Mesenchymal stem cell (in vitro differentiated cells and primary cell): ENCODE data around the gene TOMM20.
A peak's percentile ranks its signal among the peaks of the same experiment; 100 is the strongest.
"Not testable (repeated sequence)": the region's sequence is repeated elsewhere in the genome, so short reads cannot be mapped to it uniquely, and the experiment has no call there.

Experiments
- DNase-seq: peaks from one replicate; pipeline ENCODE4 v3.0.0-alpha.2; 2013
- H2AFZ ChIP-seq: one replicate; pipeline ENCODE4 v1.6.1; 2013; ENCODE audit warnings: low read depth, mild to moderate bottlenecking, control low read depth, inconsistent platforms, low read length, moderate library complexity
- H2AK5ac ChIP-seq: 2 replicates; pipeline ENCODE4 v1.6.1; 2013; ENCODE audit warnings: low read length, moderate library complexity, mild to moderate bottlenecking, inconsistent platforms; ENCODE audit not compliant: severe bottlenecking
- H2BK120ac ChIP-seq: one replicate; pipeline ENCODE4 v1.6.1; 2013; ENCODE audit warnings: low read depth, mild to moderate bottlenecking, inconsistent platforms, low read length, moderate library complexity
- H2BK12ac ChIP-seq, 2 experiments: one replicate each; pipeline ENCODE4 v1.6.1; 2013; ENCODE audit warnings: inconsistent platforms in 2 of 2, low read length in 2 of 2, mild to moderate bottlenecking in 2 of 2, moderate library complexity in 2 of 2, control low read depth in 1 of 2
- H2BK15ac ChIP-seq: one replicate; pipeline ENCODE4 v1.6.1; 2013; ENCODE audit warnings: mild to moderate bottlenecking, low read depth, inconsistent platforms; ENCODE audit not compliant: poor library complexity, severe bottlenecking
- H2BK5ac ChIP-seq: 2 replicates; pipeline ENCODE4 v1.6.1; 2013; ENCODE audit warnings: low read depth, mild to moderate bottlenecking, low read length, control low read depth, inconsistent platforms; ENCODE audit not compliant: poor library complexity, severe bottlenecking
- H3K14ac ChIP-seq, 2 experiments: one replicate each; pipeline ENCODE4 v1.6.1; 2013; ENCODE audit warnings: inconsistent platforms in 2 of 2, low read length in 2 of 2, control low read depth in 1 of 2, mild to moderate bottlenecking in 1 of 2, moderate library complexity in 1 of 2
- H3K18ac ChIP-seq, 2 experiments: one replicate each; pipeline ENCODE4 v1.6.1; 2013; ENCODE audit warnings: inconsistent platforms in 2 of 2, low read length in 2 of 2, control low read depth in 1 of 2, low read depth in 1 of 2, mild to moderate bottlenecking in 1 of 2
- H3K23ac ChIP-seq, 2 experiments: one replicate each; pipeline ENCODE4 v1.6.1; 2013; ENCODE audit warnings: inconsistent platforms in 2 of 2, low read length in 2 of 2, mild to moderate bottlenecking in 2 of 2, moderate library complexity in 2 of 2, control low read depth in 1 of 2
- H3K27ac ChIP-seq: 2 replicates; pipeline ENCODE4 v1.5.1; 2013; ENCODE audit warnings: mild to moderate bottlenecking, moderate library complexity, low read length, control low read depth, inconsistent platforms; ENCODE audit not compliant: poor library complexity, severe bottlenecking
- H3K27me3 ChIP-seq, 2 experiments: 2 replicates each; pipeline versions ENCODE4 v1.6.1 to v1.7.0; 2013; ENCODE audit warnings: low read length in 2 of 2, mild to moderate bottlenecking in 2 of 2, moderate library complexity in 2 of 2, control low read depth in 1 of 2, inconsistent platforms in 1 of 2; ENCODE audit not compliant: control insufficient read depth in 1 of 2, insufficient read depth in 1 of 2
- H3K36me3 ChIP-seq, 2 experiments: 2 replicates each; pipeline versions ENCODE4 v1.6.1 to v1.7.0; 2013; ENCODE audit warnings: low read length in 2 of 2, control low read depth in 1 of 2, inconsistent platforms in 1 of 2, low read depth in 1 of 2, mild to moderate bottlenecking in 1 of 2; ENCODE audit not compliant: insufficient read depth in 2 of 2, control insufficient read depth in 1 of 2
- H3K4ac ChIP-seq, 2 experiments: one replicate each; pipeline ENCODE4 v1.6.1; 2013; ENCODE audit warnings: inconsistent platforms in 2 of 2, low read length in 2 of 2, mild to moderate bottlenecking in 2 of 2, moderate library complexity in 2 of 2, control low read depth in 1 of 2, low read depth in 1 of 2
- H3K4me1 ChIP-seq: 2 replicates; pipeline ENCODE4 v1.6.1; 2013; ENCODE audit warnings: low read depth, low read length, control low read depth; ENCODE audit not compliant: control insufficient read depth, insufficient read depth
- H3K4me2 ChIP-seq: 2 replicates; pipeline ENCODE4 v1.6.1; 2013; ENCODE audit warnings: low read length, mild to moderate bottlenecking, inconsistent platforms; ENCODE audit not compliant: poor library complexity, severe bottlenecking
- H3K4me3 ChIP-seq, 2 experiments: 2 replicates each; pipeline versions ENCODE4 v1.5.1 to v1.7.0; 2013; ENCODE audit warnings: low read length in 2 of 2, mild to moderate bottlenecking in 2 of 2, control low read depth in 1 of 2, low read depth in 1 of 2; ENCODE audit not compliant: insufficient read depth in 1 of 2
- H3K79me1 ChIP-seq: replicated peaks from 2 replicates; pipeline ENCODE4 v1.6.1; 2013; ENCODE audit warnings: mild to moderate bottlenecking, control low read depth, low read length, inconsistent platforms; ENCODE audit not compliant: poor library complexity, severe bottlenecking
- H3K9ac ChIP-seq: 2 replicates; pipeline ENCODE4 v1.7.0; 2013; ENCODE audit warnings: mild to moderate bottlenecking, low read length, moderate library complexity
- H3K9me3 ChIP-seq: 2 replicates; pipeline ENCODE4 v1.7.0; 2013; ENCODE audit warnings: mild to moderate bottlenecking, low read length; ENCODE audit not compliant: control insufficient read depth
- H4K8ac ChIP-seq: one replicate; pipeline ENCODE4 v1.6.1; 2013; ENCODE audit warnings: inconsistent platforms, mild to moderate bottlenecking, low read length, moderate library complexity
- H4K91ac ChIP-seq: one replicate; pipeline ENCODE4 v1.6.1; 2013; ENCODE audit warnings: mild to moderate bottlenecking, low read length, inconsistent platforms
- WGBS: methylation state at CpG from one replicate; pipeline ENCODE4 v1.1.7; 2013; ENCODE audit warnings: mixed read lengths; 5-methylcytosine and 5-hydroxymethylcytosine counted together

TOMM20 gene

GRCh38 chr1:235091319-235092044 lies 37.2 kb downstream of the TOMM20 start:
- peaks cover 14% of the 10 kb centered on the region for H3K4me1 ChIP-seq
- WGBS: 97% methylated on average over 20 of the region's 20 CpGs
- not testable (repeated sequence) for H4K91ac ChIP-seq, H3K4me2 ChIP-seq, H3K23ac ChIP-seq, DNase-seq, H2BK120ac ChIP-seq, H2BK5ac ChIP-seq, H3K9ac ChIP-seq, H3K4ac ChIP-seq, H3K4me3 ChIP-seq, H3K27me3 ChIP-seq, H2BK15ac ChIP-seq, H3K27ac ChIP-seq, H3K79me1 ChIP-seq, H4K8ac ChIP-seq, H3K9me3 ChIP-seq, H3K14ac ChIP-seq, H3K36me3 ChIP-seq, H2AFZ ChIP-seq
- peak overlapping the region; percentile 69 for H2AK5ac ChIP-seq
- H2BK12ac ChIP-seq: peak overlapping the region in 1 of 2 experiments; percentile 65
- peak overlapping the region in 1 of 2 experiments; percentile 64 for H3K18ac ChIP-seq

GRCh38 chr1:235090406-235091069 lies 38.1 kb downstream of the TOMM20 start:
- Histone ChIP-seq H2BK12ac (peak overlapping the region in 1 of 2 experiments; percentile 81), H2BK120ac (no peak overlapping the region), H3K4me1 (peaks cover 14% of the 10 kb centered on the region), H3K9me3 (no peaks in the 10 kb centered on the region), H3K9ac (no peak overlapping the region), H2BK15ac (no peak overlapping the region), H2BK5ac (no peak overlapping the region), H4K91ac (peak overlapping the region; percentile 18), H2AK5ac (no peak overlapping the region), H3K14ac (peak overlapping the region in 1 of 2 experiments; percentile 5), H4K8ac (no peak overlapping the region), H3K27me3 (no peaks in the 10 kb centered on the region), H3K79me1 (no peaks in the 10 kb centered on the region), H3K18ac (peak overlapping the region; percentile 23 to 64), H3K27ac (peak overlapping the region; percentile 76), H3K4me3 (no peak overlapping the region), H3K4me2 (peak overlapping the region; percentile 13), H3K4ac (no peak overlapping the region), H2AFZ (no peak overlapping the region), H3K36me3 (no peaks in the 10 kb centered on the region), H3K23ac (no peak overlapping the region)
- WGBS: 60% methylated on average over 20 of the region's 20 CpGs
- DNase-seq: peak; percentile 38

- H3K9me3 ChIP-seq: no peaks in the 10 kb centered on the region
- H2AFZ ChIP-seq: no peak overlapping the region
- H2BK120ac ChIP-seq: no peak overlapping the region
- no peaks in the 10 kb centered on the region for H3K36me3 ChIP-seq
- no peaks in the 10 kb centered on the region for H3K79me1 ChIP-seq
- H3K18ac ChIP-seq: no peak overlapping the region
- H3K4me3 ChIP-seq: no peak overlapping the region
- no peak overlapping the region for H2AK5ac ChIP-seq
- peak overlapping the region; percentile 30 for H2BK15ac ChIP-seq
- DNase-seq: no peak
- H3K4me1 ChIP-seq: peaks cover 14% of the 10 kb centered on the region
- no peak overlapping the region for H3K4me2 ChIP-seq
- H3K4ac ChIP-seq: no peak overlapping the region
- H2BK5ac ChIP-seq: no peak overlapping the region
- H4K91ac ChIP-seq: no peak overlapping the region
- no peak overlapping the region for H3K14ac ChIP-seq
- H4K8ac ChIP-seq: no peak overlapping the region
- WGBS: 97% methylated on average over 7 of the region's 7 CpGs
- H3K27ac ChIP-seq: no peak overlapping the region
- H3K27me3 ChIP-seq: no peaks in the 10 kb centered on the region
- H3K9ac ChIP-seq: no peak overlapping the region
- H3K23ac ChIP-seq: no peak overlapping the region
- no peak overlapping the region for H2BK12ac ChIP-seq
Observed at GRCh38 chr1:235088907-235089306, 39.7 kb downstream of the TOMM20 start.

DNA sequence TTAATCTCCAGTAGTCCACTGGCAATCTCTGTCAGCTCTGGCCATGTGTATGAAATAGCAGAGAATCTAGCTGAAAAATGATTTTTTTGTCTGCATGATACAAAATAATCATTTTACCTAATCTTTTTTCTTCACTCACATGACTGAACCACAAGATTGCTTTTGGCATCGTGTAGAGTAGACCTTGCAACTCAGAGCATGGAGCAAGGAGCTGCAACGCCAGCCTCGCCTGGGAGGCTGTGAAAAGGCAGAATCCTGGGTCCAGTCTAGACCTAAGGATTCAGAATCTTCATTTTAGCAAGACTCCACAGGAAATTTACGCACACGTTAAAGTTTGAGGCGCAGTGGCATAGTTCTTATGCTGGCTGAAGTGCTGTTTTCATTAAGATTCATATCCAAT lies 40.2 kb downstream of the TOMM20 start:
- H4K8ac ChIP-seq: no peak overlapping the region
- no peak overlapping the region for H4K91ac ChIP-seq
- no peak overlapping the region for H2AK5ac ChIP-seq
- 97% methylated on average over 6 of the region's 6 CpGs for WGBS
- H3K18ac ChIP-seq: no peak overlapping the region
- H2BK15ac ChIP-seq: no peak overlapping the region
- no peak overlapping the region for H3K4me3 ChIP-seq
- H3K14ac ChIP-seq: no peak overlapping the region
- no peak for DNase-seq
- H3K23ac ChIP-seq: no peak overlapping the region
- H3K27ac ChIP-seq: no peak overlapping the region
- no peak overlapping the region for H3K9ac ChIP-seq
- no peaks in the 10 kb centered on the region for H3K27me3 ChIP-seq
- peaks cover 11% of the 10 kb centered on the region for H3K4me1 ChIP-seq
- no peak overlapping the region for H3K4me2 ChIP-seq
- no peak overlapping the region for H2BK120ac ChIP-seq
- H2AFZ ChIP-seq: no peak overlapping the region
- no peak overlapping the region for H2BK5ac ChIP-seq
- no peaks in the 10 kb centered on the region for H3K9me3 ChIP-seq
- H3K4ac ChIP-seq: no peak overlapping the region
- H2BK12ac ChIP-seq: peak overlapping the region in 1 of 2 experiments; percentile 37
- H3K79me1 ChIP-seq: no peaks in the 10 kb centered on the region
- no peaks in the 10 kb centered on the region for H3K36me3 ChIP-seq
